ENCODE measurements around the gene MTX2. TPM values are rescaled to one million over a fixed set of nuclear protein-coding genes. Genes with fewer than 3 reads are reported as not detected.

MTX2 gene
- total RNA-seq, 1 experiment from 2014 or later: 30.8 TPM

GRCh38 chr2:176368349-176368748 is 99.1 kb downstream of the MTX2 start:
- no peaks in the 10 kb centered on the region for H3K79me1 ChIP-seq (ENCODE audit: insufficient read depth, low read depth, low read length, poor library complexity, severe bottlenecking)
- H3K27ac Mint-ChIP-seq: no peak overlapping the region
- H3K9ac ChIP-seq (ENCODE audit: extremely low read depth, insufficient read length, low read length): no peak overlapping the region
- H3K4ac ChIP-seq (ENCODE audit: low read depth, low read length): no peak overlapping the region
- H4K5ac ChIP-seq (ENCODE audit: insufficient read length, low read depth, low read length): no peak overlapping the region
- H2BK120ac ChIP-seq (ENCODE audit: low read depth, low read length, poor library complexity, severe bottlenecking): no peak overlapping the region
- no peaks in the 10 kb centered on the region for H3K4me1 ChIP-seq (ENCODE audit: insufficient read depth, low read length)
- H3T11ph ChIP-seq (ENCODE audit: low read length): no peak overlapping the region
- H3K23ac ChIP-seq (ENCODE audit: insufficient read length, low read depth, low read length): no peak overlapping the region
- H3K9me3 ChIP-seq (ENCODE audit: control insufficient read depth, low read depth, low read length): no peaks in the 10 kb centered on the region
- peaks cover 0 to 3% (median 3%) of the 10 kb centered on the region in 3 experiments; a peak in 1 of 7 replicates for H3K36me3 Mint-ChIP-seq (ENCODE audit: insufficient read depth in 1 of 3, low read depth in 3 of 3)
- H2BK12ac ChIP-seq (ENCODE audit: insufficient read length, low read depth, low read length): no peak overlapping the region
- H3K14ac ChIP-seq (ENCODE audit: insufficient read depth, low read length): no peak overlapping the region
- H3K79me2 ChIP-seq (ENCODE audit: insufficient read depth, low read length): no peaks in the 10 kb centered on the region
- no peaks in the 10 kb centered on the region for H3K27me3 ChIP-seq (ENCODE audit: insufficient read depth, low read length)
- H3K27ac ChIP-seq (ENCODE audit: insufficient read length, low read depth, low read length): no peak overlapping the region
- no peak overlapping the region for H2BK20ac ChIP-seq (ENCODE audit: low read depth, low read length, poor library complexity, severe bottlenecking)
- WGBS (ENCODE audit: extremely low coverage, insufficient read length, low lambda C conversion rate): no CpG with 5 or more reads among the region's 1 CpG
- no peak overlapping the region for H3K56ac ChIP-seq (ENCODE audit: insufficient read length, low read depth, low read length)
- H2AK5ac ChIP-seq (ENCODE audit: insufficient read length, low read length): no peak overlapping the region
- H3K23me2 ChIP-seq (ENCODE audit: insufficient read length, low read depth, low read length, poor library complexity, severe bottlenecking): no peaks in the 10 kb centered on the region
- no peak overlapping the region for H3K4me3 Mint-ChIP-seq
- peaks cover 4% of the 10 kb centered on the region for H3K27me3 Mint-ChIP-seq (ENCODE audit: low read depth)
- no peak overlapping the region for H4K91ac ChIP-seq (ENCODE audit: insufficient read length, low read depth, low read length)
- TF ChIP-seq CTCF (conservative IDR thresholded peaks at IDR 0.05): no peak
- no peak overlapping the region for H2BK15ac ChIP-seq (ENCODE audit: low read depth, low read length)
- H3K18ac ChIP-seq (ENCODE audit: insufficient read length, low read depth, low read length): no peak overlapping the region
- no peak overlapping the region for H4K8ac ChIP-seq (replicated peaks; ENCODE audit: insufficient read length, low read depth, low read length)
- H2BK5ac ChIP-seq (ENCODE audit: insufficient read length, low read length): no peak overlapping the region
- H2AFZ ChIP-seq (ENCODE audit: low read length): no peak overlapping the region
- H3K4me2 ChIP-seq (ENCODE audit: insufficient read depth, insufficient read length, low read length): no peak overlapping the region
- no peak for DNase-seq
- H3K4me1 Mint-ChIP-seq: no peaks in the 10 kb centered on the region
- H3K9me3 Mint-ChIP-seq: peaks cover 4 to 6% of the 10 kb centered on the region in 2 experiments; a peak in 3 of 5 replicates
- no peaks in the 10 kb centered on the region for H4K20me1 ChIP-seq (ENCODE audit: control insufficient read depth, insufficient read depth, insufficient read length)
